Measurements from ENCODE around the gene GTF3C2.
"Not testable (repeated sequence)": the region's sequence is repeated elsewhere in the genome, so short reads cannot be mapped to it uniquely, and the experiment has no call there.

The GTF3C2 gene

GRCh38 chr2:27322301-27322765 is 34.2 kb downstream of the GTF3C2 start:
- no peak for DNase-seq (ENCODE audit: low read depth)

- peak; percentile 96 for DNase-seq (ENCODE audit: low read depth)
Measured at GRCh38 chr2:27320958-27321543, 35.5 kb downstream of the GTF3C2 start.

DNA sequence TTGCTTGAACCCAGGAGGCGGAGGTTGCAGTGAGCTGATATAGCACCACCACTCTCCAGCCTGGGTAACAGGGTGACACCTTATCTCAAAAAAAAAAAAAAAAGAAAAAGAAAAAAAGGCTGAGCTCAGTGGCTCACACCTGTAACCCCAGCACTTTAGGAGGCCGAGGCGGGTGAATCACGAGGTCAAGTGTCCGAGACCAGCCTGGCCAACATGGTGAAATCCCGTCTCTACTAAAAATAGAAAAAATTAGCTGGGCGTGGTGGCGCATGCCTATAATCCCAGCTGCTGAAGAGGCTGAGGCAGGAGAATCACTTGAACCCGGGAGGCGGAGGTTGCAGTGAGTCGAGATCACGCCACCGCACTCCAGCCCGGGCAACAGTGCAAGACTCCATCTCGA is 36.7 kb downstream of the GTF3C2 start:
- DNase-seq (ENCODE audit: low read depth) = not testable (repeated sequence)

DNA sequence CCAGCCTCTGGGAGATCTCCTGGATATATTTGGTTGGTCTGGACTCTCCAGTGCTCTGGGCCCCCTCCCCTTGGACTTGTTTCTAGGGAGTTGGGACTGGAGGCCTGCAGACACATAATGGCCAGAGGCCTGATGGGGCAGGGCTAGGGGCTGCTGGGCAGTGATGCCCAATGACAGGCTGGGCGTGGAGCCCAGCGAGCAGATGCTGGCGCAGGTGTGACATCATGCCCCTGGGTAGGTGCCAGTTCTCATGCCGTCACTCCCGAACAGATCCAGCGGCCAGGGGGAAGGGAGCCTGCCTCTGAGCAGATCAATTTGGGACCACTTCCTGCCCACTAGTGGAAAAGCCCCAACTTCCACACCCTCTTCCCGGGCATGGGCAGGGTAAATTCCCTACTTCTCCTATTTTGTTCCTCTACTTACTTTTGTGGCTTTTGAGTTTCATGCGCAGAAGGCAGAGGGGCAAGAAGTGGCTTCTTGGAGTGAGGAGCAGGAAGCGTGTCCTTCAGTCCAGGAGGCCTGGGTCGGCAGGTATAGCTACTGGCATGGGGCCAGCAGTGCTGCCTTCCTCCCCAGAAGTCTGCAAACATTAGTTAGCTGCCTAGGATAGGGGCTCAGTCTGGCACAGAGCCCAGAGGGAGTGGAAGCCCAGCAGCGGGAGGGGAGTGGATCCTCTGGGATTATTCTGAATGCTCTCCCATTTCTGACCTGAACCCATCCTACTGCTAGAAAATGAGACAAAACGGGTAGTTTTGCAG is 39.7 kb downstream of the GTF3C2 start:
- DNase-seq (ENCODE audit: low read depth) = no peak

DNA sequence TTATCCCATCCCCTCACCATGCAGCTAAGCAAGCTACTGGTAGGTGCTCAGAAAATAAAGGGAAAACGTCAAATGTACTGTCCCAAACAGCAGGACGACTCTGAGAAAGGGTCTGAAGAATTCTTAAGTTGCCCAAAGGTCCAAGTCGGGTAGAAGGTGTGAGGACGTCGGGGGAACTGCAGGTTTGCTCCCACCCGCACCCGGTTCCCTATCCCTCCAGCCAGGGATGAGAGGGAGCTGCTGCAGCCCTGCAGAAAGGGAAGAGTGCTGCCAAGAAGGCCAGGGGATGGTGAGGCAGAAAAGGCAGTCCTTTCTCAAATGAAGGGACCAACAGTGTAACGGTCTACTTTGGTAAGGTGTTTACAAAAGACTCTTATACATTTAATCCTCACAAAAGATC is 41.4 kb downstream of the GTF3C2 start:
- DNase-seq (ENCODE audit: low read depth) = no peak

DNA sequence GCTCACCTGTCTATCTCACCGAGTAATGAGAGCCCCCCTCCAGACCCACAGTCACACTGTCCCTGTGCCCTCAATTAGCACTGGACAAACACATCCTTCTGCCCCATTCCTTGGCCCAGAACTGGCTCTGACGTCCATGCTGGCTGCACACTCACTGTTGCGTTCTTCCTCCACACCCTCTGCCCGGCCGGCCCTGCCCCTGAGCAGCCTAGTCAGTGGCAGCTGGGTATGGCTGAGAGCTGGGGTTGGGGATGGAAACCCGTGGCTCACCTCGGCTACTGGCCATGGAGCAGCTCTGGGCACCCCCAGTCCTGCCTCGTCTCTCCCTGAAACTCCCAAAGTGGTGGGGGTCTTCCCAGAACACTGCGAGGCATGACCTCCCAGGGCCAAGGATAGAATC is 41.9 kb downstream of the GTF3C2 start:
- no peak for DNase-seq (ENCODE audit: low read depth)

- DNase-seq (ENCODE audit: low read depth) = no peak
Measured at GRCh38 chr2:27313882-27314645, 42.5 kb downstream of the GTF3C2 start.

DNA sequence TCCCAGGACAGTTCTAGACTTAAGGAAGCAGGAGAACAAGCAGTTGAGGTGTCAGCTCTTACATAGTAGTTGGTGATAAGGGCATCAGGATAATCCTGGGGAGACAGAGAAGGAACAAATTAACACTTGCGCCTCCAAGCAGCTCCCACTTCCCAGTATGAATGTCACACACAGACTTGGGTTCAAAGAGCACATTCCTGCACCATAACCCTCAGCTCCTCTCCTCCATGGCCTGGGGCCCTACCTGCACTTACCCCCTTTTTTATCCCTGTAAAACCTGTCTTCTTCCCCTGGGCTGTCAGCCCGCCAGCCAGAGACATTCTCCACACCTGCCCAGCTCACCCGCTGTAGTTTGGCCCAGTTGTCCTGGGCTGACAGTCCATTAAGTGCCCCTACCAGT is 44.4 kb downstream of the GTF3C2 start:
- DNase-seq (ENCODE audit: low read depth) = no peak

DNA sequence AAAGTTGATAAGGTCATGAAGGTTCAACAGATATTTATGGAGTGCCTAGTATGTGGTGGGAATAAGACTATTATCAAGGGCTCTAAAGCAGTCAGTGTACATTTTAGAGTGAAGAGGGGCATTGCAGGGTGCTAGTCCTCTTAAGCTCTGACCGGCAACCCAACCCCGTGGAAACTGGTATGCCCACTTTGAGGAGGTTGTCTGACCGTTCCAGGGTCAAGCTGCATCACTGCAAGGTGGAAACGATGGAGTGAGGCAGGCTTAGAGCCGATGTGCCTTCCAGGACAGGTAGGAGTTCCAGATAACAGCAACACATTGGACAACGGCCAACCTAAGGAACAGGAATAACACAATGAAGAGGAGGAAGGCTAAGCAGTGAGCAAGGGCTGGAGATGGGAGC is 46.9 kb downstream of the GTF3C2 start:
- no peak for DNase-seq (ENCODE audit: low read depth)

DNA sequence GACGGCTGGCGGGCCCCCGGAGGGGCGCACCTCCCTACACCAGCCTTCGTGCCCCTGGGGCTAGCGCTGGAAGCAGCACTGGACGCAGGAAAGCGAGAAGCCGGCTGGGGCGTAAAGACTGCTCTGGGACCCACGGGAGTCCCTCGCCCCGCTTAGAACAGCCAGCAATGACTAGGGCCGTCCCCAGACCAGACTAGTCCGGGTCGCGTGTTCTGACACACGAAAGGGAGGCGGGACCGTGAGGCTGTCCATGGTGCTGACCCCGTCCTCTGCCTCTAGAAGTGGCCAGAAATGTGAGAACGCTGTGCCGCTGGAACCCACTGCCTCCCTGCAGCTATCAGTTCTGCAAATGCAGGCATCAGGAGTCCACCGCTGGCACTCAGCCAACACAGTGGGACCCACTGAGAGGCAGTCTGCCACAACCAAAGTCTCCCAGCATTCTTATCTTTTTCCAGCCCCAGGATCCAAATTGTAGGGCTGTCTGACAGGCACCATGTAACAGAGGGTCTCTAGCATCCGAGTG is 48.1 kb downstream of the GTF3C2 start, which contains the start of gene UCN:
UCN (minus strand) TSS at position 87 of the 523 bp plus-strand sequence. CDS start 550 bp downstream, outside the sequence.
- no peak for DNase-seq (ENCODE audit: low read depth)

GRCh38 chr2:27307545-27308358 is 48.8 kb downstream of the GTF3C2 start:
- DNase-seq (ENCODE audit: low read depth) = no peak

DNA sequence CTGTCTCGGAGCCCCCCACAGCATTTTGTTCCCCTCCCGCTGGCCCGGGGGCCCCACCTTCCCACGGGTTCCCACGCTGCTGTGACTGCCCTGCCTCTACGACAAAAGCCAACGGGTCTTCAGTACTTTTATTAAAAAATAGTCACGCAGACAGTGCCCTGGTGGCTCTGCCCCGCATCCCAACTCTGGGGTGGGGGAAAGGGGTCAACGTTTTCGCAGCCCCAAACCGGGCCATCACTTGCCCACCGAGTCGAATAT is 49.3 kb downstream of the GTF3C2 start:
- DNase-seq (ENCODE audit: low read depth) = no peak

GRCh38 chr2:27306573-27307286 is 49.8 kb downstream of the GTF3C2 start:
- no peak for DNase-seq (ENCODE audit: low read depth)

GRCh38 chr2:27306136-27306535 is 50.4 kb downstream of the GTF3C2 start:
- no peak for DNase-seq (ENCODE audit: low read depth)

DNA sequence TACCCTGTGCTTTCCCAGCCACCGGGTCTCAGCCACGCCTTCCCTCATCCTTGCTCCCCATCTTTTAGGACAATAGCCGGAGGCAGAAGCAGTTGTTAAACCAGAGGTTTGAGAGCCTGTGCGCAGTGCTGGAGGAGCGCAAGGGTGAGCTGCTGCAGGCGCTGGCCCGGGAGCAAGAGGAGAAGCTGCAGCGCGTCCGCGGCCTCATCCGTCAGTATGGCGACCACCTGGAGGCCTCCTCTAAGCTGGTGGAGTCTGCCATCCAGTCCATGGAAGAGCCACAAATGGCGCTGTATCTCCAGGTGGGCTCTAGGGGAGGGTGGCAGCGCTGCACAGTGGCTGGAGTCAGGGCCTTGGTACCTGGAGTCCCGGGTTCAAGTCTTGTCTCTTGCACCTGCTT is 51.0 kb downstream of the GTF3C2 start:
- no peak for DNase-seq (ENCODE audit: low read depth)

- DNase-seq (ENCODE audit: low read depth) = no peak
Measured at GRCh38 chr2:27304488-27305240, 51.9 kb downstream of the GTF3C2 start.

DNA sequence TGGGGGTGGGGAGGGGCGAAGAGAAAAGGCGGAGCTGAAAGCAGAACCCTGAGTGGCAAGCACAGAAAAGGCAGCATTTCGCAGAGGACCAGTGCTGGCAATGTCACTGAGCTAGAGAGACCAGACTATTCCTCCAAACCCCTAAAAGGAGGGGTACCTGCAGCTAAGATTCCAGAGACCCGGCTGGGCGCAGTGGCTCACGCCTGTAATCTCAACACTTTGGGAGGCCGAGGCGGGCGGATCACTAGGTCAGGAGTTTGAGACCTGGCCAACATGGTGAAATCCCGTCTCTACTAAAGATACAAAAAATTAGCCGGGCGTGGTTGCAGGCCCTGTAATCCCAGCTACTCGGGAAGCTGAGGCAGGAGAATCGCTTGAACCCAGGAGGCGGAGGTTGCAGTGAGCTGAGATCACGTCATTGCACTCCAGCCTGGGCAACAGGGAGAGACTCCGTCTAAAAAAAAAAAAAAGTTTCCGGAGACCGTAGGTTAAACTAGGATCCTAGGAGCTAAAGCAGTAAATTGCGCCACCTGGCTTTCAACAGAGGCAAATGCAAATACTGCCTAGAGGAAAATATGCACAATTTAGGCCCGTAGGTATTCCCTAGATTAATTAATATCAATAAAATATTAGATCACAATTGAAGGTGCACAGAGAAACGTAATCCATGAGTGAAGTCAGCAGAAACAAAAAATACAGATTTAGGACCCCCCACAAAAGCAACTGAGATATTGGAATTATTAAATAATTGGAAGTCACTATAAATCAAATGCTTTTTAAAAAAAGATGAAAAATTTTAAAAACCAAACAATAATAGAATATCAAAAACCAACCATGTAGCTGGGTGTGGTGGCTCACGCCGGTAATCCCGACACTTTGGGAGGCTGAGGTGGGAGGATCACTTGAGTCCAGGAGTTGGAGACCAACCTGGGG is 53.2 kb downstream of the GTF3C2 start:
- DNase-seq (ENCODE audit: low read depth) = peak; percentile 59

GRCh38 chr2:27300606-27301005 is 56.0 kb downstream of the GTF3C2 start:
- not testable (repeated sequence) for DNase-seq (ENCODE audit: low read depth)

GRCh38 chr2:27298391-27299080 is 58.0 kb downstream of the GTF3C2 start:
- DNase-seq (ENCODE audit: low read depth) = no peak

Measured in stromal cell of bone marrow (primary cell).